Activated T-cell treated with anti-CD3 and anti-CD28 coated beads for 24 hours (primary cell): ENCODE data around the gene QRFP.

Experiments used
- DNase-seq: peaks from one replicate; pipeline ENCODE4 v3.0.0-alpha.2; 2020; ENCODE audit warnings: low read depth

QRFP gene

DNA sequence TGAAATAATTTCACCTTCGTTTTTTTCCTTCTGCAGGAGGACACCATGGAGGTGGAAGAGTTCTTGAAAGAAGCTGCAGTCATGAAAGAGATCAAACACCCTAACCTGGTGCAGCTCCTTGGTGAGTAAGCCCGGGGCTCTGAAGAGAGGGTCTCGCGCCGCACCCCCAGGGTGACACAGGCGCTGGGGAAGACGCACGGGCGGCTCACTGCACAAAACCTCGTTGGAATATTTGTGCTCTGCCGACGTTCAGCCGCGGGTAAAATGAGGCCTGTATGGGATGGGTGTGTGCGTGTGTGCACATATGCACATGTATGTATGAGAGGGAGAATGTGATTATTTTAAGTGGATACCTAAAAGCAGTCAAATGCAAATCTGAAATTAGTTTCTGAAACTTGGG is 24.5 kb downstream of the QRFP start:
- DNase-seq, result no peak

DNA sequence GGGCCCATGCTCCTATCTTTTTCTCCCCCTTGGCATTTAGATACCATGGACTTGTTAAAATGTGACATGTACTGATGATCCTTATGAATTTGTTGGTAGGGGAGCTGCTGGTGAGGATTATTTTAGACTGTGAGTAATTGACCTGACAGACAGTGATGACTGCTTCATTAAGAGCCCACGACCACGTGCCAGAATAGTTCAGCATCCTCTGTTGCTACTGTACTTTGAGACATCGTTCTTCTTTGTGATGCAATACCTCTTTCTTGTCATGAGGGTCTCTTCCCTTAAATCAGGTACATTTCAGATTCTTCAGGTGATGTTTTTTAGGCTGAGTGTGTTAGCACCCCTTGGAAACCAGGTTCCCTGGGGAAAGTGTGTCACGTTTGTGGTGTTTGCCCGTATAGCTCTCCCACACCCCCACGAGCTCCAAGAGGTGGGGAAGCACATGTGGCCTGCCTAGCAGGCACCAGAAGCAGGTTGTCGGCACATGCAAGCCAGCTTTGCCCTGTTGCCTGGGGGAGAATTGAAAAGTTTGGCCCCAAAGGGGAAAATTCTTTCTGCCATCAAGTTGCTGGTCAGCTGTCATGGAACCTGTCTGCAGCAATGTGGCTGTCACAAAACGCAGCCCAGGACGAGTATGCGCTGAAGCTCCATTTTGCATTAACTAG is 25.1 kb downstream of the QRFP start:
- no peak for DNase-seq

DNA sequence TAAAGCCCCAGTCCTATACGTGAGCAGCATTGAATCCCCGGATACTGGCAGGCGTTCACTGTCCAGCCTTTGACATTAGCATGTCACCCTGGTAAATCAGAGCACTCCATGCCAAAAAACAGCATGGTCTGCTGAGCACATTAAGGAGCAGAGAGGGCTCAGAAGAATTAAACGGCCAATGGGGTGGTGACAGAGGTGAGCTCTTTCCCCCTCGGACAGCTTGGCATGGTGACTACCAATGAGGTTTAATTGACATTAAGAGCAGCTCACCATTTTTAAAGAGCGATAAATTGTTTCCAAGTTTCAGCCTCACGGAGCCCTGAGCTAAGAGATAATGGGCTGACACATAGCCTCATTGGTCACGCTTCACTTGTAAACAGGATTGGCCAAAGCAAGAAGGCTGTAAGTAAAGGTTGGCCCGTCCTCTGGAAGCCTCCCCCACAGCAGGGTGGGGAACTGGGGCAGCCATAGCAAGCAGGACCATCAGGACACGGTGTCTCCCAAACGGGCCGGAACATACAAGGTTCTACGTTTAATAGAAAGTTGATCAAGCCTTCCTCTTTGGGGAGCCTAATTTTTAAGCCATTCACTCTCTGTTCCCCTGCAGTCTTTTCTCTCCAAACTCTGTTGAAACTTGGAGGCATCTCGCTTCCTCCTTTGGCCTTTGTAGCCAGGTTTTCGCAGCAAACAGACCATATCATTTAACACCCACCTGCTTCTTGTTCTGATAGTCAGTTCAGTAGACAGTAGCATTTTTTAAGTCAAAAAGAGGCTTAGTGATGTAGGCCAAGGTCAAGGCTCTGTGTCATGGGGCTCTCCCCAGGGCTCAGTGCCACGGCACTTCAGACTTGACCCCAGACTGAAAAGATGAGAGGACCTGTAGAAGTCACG is 25.9 kb downstream of the QRFP start:
- DNase-seq, result no peak

DNA sequence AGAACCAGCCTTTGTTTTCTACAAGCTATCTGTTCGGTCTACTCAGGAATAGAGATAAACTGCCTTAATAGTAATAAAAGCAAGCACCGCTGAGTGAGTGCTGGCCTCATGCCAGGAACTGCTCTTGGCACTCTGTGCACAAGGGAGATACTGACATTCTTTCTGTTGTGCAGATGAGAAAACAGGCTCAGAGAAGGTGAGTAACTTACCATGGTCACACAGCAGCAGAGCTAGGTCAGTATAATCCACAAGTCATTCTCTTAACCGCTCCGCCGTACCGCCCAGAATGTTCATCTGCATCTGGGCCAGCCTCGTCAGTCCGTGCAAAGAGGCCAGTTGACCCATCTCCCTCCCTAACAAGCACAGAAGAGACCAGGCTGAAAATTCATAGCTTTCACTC is 27.4 kb downstream of the QRFP start:
- DNase-seq, result no peak

DNA sequence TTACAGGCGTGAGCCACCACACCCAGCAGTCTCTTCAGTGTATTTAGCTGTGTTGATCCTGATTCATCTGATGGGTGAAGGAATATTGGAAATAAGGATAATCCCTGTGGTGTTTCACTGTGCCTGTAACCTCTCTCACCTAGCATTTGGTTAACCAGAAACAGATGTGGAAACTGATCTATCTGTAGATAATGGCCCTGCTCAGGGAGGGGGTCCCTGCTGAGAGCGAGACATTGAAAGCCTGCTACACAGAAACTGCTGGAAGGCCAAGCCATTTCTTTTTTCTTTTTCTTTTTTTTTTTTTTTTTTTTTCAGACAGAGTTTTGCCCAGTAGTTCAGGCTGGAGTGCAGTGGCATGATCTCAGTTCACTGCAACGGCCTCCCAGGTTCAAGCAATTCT is 28.4 kb downstream of the QRFP start:
- no peak for DNase-seq

DNA sequence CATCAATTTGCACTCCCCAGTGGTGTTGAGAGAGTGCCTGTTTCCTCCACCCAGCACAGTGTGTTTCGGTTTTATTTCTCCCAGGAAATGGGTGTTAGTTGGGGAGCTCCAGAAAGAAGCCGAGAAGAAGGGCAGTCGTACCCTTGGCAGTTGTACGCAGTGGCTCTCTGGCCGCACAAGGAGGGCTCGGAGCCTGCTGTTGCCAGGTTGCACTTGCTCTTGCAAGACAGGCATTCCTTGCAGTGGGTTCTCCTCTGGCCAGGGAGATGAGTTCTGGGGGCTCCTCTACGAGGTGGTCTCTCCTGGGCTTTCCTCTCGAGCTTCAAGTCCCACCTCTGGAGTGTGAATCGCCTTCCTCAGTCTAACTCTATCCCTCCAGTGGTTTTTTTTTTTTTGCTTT is 29.1 kb downstream of the QRFP start:
- DNase-seq, result no peak

DNA sequence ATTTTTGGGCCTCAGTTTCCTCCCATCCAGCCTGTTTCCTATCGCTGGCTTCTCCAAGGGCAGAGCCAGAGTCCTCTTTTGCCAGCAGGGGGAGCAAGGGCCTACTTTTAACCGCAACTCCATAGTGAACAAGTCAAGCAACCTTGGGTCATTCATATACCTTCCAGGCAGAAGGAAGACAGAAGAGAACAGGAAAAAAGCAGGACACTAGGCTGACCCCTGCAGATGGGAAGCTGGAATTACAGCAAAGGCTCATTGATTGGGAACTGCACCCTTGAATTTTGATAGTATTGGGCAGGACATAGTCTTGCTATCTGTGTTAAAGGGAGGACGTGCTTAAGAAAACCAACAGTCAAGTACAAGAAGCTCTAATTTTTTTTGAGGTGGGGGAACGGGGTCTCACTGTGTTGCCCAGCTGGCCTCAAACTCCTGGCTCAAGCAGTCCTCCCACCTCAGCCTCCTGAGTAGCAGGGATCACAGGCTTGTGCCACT is 30.1 kb downstream of the QRFP start:
- DNase-seq, result peak; percentile 37

DNA sequence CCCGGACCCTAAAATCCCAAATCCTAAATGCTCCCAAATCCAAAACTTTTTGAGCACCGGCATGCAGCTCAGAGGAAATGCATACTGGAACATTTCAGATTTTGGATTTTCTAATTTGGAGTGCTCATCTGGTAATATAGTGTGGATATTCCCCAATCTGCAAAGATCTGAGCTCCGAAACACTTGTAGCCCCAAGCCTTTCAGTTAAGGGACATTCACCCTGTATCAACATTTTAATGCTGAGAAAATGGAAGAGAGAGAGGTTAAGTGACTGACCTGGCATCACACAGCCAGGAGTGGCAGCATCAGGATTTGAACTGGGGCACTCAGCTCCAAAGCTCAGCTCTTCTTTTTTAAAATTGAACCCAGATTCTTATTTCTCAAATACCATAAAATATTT is 30.7 kb downstream of the QRFP start:
- no peak for DNase-seq

DNA sequence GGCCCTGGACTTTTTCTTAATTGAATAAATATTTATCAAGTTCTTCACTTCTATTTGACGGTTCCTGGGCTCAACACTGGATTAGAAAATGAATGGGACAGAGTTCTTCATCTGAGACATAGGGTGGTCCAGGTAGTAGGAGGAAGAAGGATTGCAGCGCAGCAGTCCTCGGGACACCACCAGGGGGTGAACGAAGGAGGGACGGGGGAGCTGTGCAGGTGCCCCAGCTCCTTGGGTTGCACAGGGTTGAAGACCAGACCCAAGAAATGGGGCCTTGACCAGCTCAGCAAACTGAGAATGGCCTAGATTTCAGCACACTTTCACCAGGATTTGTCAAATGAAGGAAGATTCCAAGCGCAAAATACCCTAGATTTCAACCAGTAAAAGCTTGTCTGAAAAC is 32.1 kb downstream of the QRFP start:
- no peak for DNase-seq

DNA sequence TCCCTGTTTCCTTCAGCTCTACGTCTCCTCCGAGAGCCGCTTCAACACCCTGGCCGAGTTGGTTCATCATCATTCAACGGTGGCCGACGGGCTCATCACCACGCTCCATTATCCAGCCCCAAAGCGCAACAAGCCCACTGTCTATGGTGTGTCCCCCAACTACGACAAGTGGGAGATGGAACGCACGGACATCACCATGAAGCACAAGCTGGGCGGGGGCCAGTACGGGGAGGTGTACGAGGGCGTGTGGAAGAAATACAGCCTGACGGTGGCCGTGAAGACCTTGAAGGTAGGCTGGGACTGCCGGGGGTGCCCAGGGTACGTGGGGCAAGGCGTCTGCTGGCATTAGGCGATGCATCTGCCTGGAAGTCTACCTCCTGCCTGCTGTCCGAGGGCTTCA is 33.9 kb downstream of the QRFP start:
- DNase-seq, result no peak

DNA sequence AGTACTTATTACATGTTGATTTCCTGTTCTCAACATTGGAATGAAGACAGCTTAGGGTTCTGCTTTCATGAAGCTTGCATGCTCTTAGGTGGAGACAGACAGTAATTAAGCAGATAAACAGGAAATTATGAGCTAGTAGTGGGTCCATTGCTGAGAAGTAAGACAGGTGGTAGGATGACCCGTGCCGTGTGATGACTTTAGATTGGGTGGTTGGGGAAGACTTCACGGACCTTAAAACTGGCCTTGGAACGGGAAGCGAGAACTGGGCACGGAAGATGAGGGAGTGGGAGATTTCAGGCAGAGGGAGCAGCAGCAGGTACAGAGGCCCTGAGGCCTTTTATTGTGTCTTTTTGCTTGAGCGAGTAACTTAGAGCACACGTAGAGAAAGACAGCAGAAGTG is 34.4 kb downstream of the QRFP start:
- DNase-seq, result no peak

DNA sequence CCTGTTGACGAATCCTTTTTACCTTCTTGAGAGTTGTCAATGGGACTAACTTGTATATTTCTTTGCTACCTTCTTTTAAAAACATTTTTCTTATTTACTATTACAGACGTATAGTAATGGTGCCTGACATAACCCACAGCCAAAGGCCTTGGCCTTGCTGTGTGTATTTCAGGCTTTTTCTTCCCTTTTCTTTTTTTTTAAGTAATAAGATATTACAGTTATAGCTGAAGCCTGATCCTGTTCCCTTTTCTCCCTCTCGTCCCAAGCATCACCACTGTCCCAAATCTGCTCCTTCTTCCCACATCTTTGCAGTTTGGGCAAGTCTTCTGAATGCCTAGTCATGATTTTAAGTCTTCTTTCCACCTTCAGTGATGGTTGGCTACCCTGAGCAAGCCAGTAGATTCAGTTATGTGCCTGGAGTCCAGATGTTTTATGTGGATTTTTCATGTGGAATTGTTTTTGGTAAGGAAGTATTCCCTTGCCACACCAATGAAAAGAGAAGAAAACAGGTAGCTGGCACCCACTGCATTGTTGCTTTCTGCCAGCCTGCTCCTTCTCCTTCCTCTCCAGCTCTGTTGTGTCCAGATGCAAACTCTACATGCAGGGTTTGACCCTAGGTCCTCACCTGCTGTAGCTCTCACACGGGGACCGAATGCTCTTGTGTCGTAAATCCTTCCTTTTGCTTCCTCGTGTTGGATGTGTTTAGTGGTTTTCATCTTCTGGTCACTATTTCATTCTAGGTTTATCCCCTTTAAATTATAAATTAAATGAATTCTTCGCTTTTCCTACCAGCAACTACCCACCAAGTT is 35.0 kb downstream of the QRFP start:
- no peak for DNase-seq

DNA sequence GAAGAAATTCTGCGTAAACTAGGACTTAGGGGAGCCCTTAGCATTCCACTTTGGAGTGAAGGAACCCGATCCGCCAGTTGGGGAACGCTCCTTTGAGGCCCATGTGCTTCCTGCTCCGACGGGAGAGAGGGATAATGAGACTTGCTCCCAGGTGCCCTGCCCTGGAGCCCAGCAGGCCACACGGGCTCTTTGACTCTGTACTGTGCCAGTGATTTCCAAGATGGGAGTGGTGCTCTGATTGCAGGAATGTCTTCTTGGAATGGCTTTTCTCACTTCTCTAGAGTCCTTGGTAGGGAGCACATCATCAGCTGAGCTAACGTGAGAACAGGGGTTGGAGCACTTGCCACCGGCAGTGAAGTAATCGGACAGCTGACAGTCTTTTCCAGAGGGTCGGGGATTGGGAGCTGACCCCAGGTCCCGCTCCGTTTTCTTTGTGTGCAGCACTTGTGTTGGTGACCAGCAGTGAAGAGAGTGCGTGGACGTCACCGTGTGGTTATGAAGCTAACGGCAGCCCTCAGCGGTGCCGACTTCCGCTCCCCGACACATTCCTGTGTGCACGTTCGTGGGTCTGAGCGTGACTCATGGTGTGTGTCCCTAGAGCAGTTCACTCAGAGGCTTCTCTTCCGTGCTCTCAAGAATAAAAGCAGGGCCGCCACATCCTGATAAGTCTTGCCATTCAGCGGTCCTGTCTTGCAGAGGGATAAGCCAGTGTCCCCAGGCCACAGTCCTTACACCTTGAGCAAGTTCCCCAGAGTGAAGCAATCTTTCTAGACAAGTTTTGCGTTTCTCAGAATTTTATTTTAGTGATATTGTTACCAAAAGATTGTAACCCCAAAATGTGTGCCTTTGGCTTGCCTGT is 35.9 kb downstream of the QRFP start:
- no peak for DNase-seq

DNA sequence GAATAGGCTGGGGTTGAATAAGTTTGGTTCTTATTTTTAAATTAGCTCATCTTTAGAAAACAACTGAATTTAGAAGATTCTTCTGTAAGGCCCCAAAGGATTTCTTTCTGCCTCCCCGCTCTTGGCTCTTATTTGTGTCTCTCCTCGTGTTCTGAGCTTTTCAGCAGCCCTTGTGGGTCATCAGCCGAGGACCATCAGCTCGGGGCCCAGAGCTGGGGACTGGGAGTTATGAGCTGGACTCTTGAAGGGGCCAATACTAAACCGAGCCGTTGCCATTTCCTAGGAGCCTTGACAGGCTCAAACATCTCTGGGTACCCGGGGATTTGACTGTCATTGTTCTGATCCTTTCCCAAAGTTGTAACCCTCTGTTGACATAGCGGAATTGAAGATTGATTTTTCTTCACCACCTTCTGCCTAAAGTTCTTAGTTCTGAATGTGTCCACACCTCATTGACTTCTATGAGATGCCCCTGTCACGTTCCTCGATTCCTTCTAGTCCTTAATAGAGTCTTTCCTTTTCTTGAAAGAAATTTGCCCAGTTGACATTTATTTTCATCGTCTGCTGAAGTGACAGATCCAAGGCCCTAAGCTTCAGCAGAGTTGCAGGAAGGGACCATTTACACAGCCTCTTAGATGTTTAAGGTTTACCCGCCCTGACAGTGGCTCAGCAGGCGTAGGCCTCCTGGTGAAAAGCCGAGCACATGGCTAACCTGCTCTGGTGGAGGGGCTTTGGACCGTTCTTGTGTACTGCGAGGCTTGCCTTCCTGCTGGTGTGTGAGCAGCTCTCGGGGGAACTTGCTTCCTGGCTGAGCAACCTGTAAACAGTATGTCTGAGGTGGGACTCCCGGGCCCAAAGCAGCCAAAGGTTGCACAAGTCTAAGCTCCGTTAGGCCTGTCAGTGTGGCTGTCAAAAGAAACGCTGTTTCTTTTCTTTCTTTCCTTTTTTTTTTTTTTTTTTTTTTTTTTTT is 37.6 kb downstream of the QRFP start:
- no peak for DNase-seq

DNA sequence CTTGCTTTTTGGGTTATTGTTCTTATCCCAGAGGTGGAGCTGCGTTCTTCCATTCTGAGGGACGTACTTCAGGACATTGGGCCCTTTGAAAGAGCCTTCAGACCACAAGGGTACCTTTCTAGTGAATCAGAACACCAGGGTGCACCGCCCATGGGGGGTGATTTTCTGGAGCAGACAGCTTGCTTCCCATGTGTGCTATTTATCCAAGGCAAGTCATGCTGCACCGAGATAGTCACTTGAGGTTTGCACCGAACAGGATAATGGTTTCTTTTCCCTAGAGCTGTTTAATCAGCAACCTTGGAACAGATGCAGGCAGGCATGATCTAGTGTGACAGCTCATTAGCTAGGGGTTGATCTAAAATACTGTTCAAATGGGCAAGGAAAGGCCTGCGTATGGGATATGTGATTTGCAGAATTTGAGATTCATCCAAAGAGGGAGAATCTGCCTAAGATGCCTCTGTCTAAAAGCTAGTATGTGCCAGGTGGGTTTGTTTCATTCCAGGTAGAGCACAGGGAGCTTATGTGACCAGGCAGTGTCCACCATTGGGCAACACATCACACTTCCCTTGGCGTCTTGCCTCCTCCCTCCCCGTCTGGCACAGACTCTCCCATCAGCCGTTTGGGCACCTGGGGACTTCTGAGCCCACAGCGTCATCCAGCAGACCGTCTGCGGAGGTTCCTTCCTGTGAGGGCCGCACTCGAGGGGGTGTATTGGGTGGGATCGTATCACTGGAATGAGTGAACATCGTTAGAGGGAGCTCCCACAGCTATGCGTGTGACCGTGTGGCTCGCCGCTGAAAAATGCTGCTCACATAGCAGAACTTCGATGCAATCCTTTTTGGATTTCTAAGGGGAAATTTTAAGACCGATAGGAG is 38.5 kb downstream of the QRFP start:
- DNase-seq, result no peak

DNA sequence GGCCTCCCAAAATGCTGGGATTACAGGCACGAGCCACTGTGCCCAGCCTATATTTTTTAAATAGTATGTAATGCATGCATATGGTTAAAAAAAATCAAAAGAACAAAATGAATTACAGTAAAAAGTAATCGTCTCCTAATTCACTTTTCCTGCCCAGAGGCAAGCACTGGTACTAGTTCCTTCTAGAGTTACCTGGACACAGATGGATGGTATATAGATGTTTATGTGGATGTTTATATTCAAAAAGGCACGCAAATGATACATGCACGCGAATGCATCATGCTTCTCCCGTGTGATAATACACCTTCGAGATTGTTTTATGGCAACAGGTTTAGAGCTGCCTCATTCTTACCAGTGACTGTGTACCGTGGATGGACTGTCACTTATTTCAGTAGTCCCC is 40.1 kb downstream of the QRFP start:
- no peak for DNase-seq

DNA sequence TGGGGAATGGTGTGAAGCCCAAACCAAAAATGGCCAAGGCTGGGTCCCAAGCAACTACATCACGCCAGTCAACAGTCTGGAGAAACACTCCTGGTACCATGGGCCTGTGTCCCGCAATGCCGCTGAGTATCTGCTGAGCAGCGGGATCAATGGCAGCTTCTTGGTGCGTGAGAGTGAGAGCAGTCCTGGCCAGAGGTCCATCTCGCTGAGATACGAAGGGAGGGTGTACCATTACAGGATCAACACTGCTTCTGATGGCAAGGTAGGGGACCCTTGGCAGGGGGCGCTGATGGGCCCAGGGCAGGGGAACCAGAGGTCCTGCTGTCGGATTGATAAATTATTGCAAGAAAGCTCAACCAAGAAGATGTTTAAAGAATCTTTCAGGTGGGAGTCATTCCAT is 41.8 kb downstream of the QRFP start:
- DNase-seq, result no peak

DNA sequence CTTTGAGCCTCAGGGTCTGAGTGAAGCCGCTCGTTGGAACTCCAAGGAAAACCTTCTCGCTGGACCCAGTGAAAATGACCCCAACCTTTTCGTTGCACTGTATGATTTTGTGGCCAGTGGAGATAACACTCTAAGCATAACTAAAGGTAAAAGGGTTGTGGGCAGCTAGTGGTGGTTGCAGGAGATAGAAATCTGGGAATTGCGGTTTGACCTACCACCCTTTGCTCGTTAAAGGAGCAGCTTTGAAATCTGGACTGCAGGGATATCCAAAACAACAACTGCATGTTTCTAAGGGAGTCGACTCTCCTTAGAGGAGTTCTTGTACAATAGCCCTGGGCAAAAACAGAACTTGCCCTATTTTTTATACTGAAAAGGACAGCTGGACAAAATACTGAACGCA is 42.5 kb downstream of the QRFP start:
- DNase-seq, result no peak

DNA sequence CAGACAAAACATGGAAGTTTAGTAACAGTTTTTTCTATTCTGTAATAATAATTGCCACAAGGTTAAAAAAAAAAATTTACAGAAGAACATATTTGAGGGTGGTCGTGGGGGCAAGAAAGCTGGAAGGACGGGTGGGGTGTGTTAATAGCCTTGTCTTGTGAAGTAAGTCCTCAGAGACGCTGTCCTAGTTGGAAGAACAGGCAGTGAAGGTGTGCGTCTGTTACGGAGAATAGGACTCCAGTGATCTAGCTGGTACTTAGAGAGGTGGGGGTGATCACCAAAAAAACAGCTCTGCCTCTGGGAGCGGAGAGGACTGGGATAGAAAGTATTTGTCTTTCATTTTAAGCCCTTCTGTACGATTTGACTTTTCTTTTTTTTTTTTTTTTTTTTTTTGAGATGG is 43.8 kb downstream of the QRFP start:
- no peak for DNase-seq

DNA sequence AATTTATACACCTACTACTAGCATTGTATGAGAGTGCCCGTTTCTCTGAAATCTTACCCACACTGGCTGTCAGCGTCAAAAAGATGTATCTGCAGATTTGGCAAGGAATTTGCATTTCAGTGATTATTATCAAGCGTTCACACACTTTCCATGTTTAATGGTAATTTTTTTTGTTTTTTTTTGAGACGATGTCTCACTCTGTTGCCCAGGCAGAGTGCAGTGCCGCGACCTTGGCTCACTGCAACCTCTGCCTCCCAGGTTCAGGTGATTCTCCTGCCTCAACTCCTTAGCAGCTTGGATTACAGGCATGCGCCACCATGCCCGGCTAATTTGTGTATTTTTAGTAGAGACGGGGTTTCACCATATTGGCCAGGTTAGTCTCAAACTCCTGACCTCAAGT is 47.3 kb downstream of the QRFP start:
- DNase-seq, result no peak
